ENCODE measurements around the gene TUBA1B. TPM values are rescaled to one million over a fixed set of nuclear protein-coding genes. Genes with fewer than 3 reads are reported as not detected.
"Not testable (repeated sequence)": the region's sequence is repeated elsewhere in the genome, so short reads cannot be mapped to it uniquely, and the experiment has no call there.

The TUBA1B gene
- 2,897 and 4,302 TPM in 2 replicates for total RNA-seq (2014; rRNA removed; shearing (Covaris generic))

DNA sequence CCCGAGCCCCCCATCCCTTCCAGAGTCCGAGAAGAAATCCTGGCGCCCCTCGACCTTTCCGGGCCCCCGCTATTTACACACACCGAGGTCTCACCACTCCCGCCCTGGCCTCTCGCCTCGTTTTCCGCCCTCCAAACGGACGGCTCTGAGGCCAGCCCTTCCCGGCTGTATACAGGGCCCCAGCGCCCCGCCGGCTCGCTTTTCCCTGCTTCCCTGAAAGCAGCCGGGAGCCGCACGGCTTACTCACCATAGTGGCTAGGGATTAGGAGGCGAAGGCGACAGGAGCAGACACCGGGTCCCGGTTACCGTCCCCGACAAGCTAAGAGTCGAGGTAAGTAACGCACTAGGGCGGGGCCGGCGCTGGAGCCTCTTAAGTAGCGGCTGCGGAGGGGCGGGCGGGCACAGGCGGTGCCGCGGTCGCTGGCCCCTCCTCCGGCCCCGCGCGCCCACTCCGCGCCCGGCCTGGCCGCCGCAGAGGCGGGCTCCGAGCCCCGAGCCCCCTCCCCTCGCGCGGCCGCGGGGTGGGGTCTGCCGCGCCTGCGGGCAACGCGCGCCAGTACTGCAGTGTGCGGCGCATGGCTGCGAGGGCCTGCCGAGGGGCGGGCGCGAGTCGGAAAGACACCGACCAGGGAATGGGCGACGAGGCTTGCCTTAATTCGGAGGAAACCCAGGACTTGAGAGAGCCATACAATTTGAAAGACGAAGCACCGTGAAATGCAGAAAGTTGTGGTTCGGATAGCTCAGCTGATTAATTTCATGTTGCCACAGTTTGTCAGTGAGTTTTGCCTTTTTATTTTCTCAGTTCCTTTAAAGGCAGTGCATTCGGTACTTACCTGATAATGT, at the start of gene TUBA1B:
TUBA1B (minus strand) TSS at position 345 of the 843 bp plus-strand sequence; CDS start at position 250, 95 bp downstream.
- DNase-seq (ENCODE audit: low read depth), result peak; percentile 84

DNA sequence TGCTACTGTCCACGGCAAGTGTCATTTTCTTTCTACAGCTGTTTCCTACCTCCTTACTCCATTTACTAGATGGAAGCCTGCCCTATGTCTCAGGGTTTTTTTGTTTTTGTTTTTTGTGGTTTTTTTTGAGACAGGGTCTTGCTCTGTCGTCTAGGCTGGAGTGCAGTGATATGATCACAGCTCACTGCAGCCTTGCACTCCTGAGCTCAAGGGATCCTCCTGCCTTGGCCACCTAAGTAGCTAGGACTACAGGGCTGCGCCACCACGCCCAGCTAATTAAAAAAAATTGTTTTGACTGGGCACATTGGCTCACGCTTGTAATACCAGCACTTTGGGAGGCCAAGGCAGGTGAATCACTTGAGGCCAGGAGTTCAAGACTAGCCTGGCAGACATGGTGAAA, 43.0 kb upstream of the TUBA1B start:
- no peak for DNase-seq (ENCODE audit: low read depth)

DNA sequence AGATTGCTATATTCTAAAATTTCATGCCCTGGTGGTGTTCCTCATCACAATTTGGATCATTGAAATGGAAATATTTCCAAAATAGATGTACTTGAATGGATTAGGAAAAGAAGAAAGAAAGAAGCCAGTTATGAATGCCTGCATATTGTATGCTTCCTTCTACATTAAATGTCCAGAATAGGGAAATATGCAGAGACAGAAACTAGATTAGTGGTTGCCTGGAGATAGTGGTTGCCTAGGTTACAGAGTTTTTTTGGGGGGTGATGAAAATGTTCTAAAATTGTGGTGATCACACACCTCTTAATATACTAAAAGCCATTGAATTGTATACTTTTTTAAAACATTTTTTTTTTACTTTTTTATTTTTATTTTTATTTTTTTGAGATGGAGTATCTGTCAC, 39.7 kb upstream of the TUBA1B start:
- DNase-seq (ENCODE audit: low read depth), result no peak

DNA sequence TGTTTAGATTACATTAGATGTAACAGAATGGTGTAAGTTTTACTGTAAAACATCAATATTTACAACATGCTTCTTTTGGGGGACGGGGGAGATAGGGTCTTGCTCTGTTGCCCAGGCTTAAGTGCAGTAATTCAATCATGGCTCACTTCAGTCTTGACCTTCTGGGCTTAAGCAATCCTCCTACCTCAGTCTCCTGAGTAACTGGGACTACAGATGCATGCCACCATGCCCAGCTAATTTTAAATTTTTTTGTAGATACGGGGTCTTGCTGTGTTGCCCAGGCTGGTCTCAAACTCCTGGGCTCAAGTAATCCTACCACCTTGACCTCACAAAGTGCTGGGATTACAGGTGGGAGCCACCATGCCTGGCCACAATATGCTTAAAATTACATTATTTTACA, 33.9 kb upstream of the TUBA1B start:
- DNase-seq (ENCODE audit: low read depth), result no peak

DNA sequence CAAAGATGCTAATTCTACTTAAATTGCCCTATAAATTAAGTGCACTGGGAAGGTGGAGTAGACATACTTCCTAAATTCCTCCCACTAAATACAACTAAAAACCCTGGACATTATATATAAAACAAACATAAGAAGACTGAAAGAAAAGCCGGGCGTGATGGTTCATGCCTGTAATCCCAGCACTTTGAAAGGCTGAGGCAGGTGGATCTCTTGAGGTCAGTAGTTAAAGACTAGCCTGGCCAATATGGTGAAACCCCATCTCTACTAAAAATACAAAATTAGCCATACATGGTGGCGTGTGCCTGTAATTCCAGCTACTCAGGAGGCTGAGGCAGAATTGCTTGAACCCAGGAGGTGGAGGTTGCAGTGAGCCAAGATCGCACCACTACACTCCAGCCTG, 30.7 kb upstream of the TUBA1B start:
- DNase-seq (ENCODE audit: low read depth), result not testable (repeated sequence)

DNA sequence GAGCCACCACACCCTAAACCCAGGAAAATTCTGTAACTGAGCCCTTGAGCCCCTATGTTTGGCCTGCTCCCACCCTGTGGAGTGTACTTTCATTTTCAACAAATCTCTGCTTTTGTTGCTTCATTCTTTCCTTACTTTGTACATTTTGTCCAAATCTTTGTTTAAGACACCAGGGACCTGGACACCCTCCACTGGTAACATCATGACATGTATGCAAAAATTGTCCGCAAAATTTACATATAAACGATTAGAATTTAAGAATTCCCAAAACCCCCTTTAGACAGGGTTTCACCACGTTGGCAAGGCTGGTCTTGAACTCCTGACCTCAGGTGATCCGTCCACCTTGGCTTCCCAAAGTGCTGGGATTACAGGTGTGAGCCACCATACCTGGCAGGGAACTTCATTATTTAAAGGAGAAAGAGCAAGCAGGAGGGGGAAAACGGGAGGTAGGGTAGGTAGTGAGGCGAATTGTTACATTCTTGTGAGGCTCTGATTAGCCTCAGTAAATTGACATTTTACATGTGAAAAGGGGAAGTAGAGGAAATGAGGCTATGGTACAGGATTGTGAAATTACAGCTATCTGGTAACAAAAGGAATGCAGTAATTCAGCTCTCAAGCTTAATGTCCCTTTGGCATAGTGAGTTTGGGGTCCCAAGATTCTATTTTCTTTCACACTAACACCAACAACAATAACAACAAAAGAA, 30.0 kb upstream of the TUBA1B start:
- no peak for DNase-seq (ENCODE audit: low read depth)

DNA sequence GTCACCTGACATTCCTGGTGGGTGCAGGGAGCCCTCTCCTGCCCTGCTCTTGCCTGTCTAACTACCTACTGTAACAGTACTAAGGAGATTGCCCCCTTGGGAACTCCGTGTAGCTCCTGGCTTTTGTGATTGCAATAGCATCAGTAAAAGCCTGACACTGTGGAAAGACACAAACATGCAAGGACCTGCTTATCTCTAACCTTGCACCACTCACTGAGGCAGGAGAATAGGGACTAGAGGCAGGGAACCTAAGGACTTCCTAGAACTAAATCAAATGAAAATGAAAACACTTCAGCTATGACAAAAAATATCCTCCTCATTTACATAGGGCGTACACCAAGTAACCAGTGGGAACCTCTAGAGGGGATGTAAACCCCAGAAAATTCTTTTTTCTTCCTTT, 29.2 kb upstream of the TUBA1B start:
- no peak for DNase-seq (ENCODE audit: low read depth)

DNA sequence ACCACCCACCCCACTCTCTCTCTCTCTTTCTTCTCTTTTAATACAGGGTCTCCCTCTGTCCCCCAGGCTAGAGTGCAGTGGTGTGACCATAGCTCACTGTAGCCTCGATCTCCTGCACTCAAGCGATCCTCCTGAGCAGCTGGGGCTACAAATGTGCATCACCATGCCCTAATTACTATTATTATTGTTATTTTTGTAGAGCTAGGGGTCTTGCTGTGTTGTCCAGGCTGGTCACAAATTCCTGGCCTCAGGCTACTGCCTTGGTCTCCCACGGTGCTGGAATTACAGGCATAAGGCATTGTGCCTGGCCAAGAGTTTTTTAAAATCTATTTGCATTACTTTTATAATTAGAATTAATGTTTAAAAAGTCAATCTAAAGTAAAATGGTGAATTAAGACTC, 23.0 kb upstream of the TUBA1B start:
- no peak for DNase-seq (ENCODE audit: low read depth)

DNA sequence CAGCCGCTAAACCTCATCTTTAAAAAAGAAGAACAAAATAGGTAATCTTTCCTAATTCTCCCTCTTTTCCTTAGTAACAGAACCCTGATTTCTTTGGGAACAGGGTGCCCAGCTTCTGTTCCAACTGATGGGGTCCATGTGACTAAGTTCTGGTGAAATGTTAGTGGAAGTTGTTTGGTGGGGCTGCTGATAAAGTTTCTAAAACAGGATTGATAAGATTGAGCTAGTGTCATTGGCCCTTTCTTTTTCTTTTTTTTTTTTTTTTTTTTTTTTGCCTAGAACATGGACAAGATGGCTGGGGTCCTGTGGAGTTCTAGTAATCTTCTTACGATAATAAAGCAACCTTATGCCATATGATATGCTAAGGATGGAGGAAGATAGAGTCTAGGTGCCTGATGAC, 16.2 kb upstream of the TUBA1B start:
- DNase-seq (ENCODE audit: low read depth), result no peak

DNA sequence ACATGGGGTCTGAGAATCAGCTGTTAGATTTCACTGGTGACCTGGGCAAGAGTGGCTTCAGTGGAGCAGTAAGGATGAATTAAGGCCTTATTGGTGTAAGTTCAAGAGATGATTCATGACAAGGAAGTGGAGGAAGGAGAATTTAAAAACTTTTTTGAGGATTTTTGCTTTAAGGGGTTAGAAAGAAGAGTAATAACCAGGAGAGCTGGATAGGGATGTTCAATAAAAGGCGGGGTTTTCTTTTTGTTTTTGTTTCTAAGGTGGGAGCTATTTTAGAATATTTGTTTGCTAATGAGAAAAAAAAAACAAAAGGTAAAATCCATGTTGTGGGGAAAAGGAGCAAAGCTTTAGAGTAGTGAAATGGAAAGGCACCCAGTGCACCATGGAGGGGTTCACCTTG, 15.2 kb upstream of the TUBA1B start:
- DNase-seq (ENCODE audit: low read depth), result no peak

DNA sequence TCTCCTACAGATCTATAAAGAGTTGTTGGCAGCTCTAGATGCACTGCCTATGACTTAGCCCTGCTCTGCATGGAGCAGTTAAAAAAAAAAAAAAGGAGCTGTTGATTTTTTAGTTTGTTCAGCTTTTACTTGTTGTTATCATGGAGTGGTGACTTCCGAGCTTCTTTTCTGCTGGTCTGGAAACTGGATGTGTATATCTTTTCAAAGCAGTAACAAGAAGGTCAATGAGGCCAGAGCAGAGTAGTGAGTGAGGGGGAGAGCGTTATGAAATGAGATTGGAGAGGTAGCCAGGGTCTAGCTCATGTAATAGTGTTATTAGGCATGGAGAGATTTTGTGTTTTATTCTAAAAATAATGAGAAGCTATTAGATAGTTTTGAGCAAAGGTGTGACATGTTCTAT, 13.2 kb upstream of the TUBA1B start:
- DNase-seq (ENCODE audit: low read depth), result no peak

DNA sequence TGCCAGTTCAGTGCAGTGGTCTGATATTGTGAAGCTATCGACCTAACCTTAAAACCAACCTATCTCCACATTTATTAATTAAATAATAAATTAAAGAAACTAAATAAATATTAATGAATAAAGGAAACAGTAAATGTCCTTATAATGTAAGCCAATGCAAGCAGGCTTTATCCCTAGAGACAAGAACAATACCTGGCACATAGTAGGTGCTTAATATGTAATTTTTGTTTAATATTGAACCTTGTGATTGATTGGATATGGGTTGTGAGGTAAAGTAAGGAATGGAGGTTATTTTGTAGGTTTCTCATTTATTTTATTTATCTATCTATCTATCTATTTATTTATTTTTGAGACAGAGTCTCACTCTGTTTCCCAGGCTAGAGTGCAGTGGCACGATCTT, 7.8 kb upstream of the TUBA1B start:
- no peak for DNase-seq (ENCODE audit: low read depth)

DNA sequence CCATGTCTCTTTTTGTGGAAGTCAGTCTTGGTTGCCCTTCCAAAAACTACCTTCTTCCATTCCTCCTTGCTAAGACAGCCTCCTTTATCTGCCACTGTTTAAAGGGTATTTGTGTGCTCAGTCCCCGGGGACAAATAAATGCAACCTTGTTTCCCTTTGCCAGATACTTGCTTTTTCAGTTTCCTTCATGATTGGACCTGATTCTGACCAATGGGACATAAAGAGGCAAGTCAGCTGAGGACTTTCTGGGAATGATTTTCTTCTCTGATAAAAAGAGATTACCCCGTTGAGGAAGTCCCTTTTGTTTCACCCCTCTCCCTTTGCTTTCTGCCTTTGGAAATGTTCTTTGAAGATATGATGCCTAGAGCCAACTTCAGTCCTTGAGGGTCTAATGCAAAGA, 7.4 kb upstream of the TUBA1B start:
- no peak for DNase-seq (ENCODE audit: low read depth)

DNA sequence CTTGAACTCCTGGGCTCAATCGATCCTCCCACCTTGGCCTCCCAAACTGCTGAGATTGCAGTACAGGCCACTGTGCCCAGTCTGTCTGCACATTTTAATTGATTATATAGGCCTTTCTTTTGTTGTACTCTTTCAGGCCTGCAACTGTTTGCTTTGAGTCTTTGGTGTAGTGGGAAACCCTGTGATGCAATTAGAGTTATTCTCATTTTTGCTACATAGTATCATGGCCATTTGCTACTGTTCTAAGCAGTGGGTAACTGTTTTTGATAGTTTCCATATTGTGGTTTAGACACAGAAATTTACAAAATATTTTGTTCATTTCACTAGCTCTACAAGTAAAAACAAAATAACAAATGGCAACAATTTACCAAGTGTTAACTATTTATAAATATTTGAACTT, 6.3 kb upstream of the TUBA1B start:
- no peak for DNase-seq (ENCODE audit: low read depth)

DNA sequence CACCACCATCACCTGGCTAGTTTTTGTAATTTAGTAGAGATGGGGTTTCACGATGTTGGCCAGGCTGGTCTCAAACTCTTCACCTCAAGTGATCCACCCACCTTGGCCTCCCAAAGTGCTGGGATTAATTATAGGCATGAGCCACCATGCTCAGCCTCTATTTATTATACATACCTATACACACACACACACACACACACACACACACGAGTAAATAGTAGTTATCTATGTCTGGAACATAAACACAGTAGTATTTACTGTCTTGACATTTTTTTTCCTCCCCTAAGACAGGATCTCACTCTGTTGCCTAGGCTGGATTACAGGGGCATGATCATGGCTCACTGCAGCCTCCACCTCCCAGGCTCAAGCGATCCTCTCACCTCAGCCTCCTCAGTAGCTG, 5.8 kb upstream of the TUBA1B start:
- not testable (repeated sequence) for DNase-seq (ENCODE audit: low read depth)

DNA sequence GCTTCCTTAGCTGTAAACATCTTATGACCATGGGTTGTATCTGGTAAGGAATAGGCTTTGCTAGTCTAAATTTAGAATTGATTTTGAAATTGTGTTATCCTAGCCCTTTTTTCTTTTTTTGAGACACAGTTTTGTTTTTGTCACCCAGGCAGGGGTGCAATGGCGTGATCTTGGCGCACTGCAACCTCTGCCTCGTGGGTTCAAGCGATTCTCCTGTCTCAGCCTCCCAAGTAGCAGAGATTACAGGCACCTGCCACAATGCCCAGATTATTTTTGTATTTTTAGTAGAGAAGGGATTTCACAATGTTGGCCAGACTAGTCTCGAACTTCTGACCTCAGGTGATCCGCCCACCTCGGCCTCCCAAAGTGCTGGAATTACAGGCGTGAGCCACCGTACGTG, 2.4 kb upstream of the TUBA1B start:
- DNase-seq (ENCODE audit: low read depth), result no peak

DNA sequence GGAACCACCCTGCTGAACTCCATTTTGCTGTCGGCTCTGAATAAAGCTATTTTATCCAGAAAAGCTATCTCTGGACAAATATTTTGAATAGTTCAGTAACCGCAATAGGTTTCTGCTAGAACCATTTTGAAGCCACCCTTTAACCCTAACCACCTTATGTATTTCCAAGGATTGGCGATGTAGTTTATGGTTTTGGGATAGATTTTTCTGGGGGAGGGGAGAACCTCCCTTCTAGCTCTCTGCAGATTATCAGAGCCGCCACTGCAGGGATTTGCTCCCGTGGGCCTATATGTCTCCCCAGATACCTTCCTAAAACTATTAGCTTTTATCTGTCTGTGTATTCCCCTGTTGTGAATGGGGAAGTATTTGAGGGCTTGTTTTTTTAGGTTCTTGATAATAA, 1.8 kb upstream of the TUBA1B start:
- no peak for DNase-seq (ENCODE audit: low read depth)

DNA sequence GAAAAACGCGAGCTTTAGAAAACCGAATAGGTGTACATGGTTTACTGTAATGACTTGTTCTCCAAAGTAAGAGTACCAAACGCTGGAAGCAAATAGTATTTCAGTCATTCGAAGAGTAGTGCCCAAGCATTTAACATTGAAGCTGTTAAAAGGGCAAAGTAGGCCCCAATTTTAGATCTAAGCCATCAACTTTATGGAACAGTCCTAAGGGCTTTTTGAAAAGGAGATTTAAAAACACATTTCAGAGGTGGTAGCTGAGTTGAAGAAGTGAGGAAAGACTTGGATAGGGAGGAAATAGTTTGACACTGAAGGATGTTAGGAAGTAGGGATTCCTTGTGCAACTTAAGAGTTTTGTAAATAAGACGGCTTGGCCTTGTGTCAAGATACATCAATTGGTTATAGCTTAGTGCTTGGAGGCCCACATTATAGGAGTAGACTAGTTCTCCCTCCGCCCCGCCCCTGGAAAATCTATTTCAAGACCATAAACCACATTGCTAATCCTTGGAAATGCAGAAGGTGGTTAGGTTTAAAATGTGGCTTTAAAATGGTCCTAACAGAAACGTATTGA, 783 bp upstream of the TUBA1B start:
- peak; percentile 54 for DNase-seq (ENCODE audit: low read depth)

DNA sequence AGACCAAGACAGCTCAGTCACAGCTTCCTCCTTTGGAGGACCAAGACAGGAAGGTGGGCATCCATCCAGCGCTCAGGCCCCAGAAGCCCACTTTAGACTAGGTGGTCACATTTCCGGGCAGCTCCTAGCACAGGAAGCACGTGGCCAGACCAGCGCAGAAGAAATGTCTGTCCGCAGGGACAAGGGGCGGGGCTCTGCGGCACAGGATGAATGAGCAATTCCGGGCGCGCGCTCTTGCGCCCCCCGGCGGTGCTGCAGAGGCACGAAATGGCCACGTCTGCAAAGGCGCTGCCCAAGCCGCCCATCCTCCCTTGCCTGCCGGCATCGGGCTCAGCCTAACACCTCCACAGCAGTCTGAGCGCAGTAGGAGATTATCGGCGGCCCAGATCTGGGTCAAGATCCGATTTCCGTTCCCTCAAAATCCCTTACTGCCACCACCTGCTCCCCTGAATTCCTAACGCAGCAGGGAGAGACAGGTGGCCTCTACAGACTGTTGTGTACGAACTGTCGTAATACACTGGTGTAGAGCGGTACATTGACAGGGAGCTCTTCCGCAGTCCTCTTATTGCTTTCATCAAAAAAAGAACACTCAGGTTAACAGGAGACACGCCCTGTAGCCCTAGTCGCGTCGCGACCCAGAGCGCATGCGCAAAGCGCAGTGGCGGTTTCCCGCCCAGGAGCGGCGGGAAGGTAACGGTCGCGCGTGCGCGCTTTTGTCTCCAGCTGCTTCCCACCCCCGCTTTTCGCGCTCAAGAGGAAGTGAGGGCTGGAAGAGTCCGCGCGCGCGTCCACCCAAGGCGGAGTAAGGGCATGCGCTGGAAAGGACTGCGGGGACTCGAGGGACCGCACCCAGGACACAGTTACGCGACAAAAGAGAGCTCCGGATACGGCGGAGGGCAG, 794 bp downstream of the TUBA1B start:
- DNase-seq (ENCODE audit: low read depth), result peak; percentile 88

DNA sequence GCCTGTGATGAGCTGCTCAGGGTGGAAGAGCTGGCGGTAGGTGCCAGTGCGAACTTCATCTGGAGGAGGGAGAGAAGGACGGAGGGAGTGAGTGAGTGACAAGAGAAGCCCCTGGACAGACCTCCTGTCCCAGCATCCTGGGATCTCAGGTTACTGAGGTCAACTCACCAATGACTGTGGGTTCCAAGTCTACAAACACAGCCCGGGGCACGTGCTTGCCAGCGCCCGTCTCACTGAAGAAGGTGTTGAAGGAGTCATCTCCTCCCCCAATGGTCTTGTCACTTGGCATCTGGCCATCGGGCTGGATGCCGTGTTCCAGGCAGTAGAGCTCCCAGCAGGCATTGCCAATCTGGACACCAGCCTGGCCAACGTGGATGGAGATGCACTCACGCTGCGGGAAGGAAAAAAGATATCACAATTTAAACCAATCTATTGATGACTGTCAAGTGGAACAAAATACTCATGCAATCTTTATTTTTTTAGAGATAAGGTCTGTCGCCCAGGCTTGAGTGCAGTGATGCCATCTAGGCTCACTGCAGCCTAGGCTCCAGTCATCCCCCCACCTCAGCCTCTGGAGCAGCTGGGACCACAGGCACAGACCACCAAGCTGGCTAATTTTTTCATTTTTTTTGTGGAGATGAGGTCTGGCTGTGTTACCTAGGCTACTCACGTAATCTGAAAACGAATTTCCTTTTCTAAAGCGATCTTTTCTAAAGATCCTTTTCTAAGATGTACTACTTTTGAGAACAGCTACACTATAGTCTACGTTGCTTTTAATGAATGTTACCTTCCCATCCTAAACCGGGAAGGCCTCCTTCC, 1.7 kb downstream of the TUBA1B start:
- DNase-seq (ENCODE audit: low read depth), result no peak

DNA sequence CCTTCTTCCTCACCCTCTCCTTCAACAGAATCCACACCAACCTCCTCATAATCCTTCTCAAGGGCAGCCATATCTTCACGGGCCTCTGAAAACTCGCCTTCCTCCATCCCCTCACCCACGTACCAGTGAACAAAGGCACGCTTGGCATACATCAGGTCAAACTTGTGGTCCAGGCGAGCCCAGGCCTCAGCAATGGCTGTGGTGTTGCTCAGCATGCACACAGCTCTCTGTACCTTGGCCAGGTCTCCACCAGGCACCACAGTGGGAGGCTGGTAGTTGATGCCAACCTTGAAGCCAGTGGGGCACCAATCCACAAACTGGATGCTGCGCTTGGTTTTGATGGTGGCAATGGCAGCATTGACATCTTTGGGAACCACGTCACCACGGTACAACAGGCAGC, 3.2 kb downstream of the TUBA1B start:
- DNase-seq (ENCODE audit: low read depth), result not testable (repeated sequence)
